GM12878 (cell line): ENCODE data around the gene MAK. TPM values are rescaled to one million over a fixed set of nuclear protein-coding genes. Genes with fewer than 3 reads are reported as not detected.

ENCODE experiments used
- ATAC-seq: fragments of 200-7000 bp; cut with Tn5 transposase; 3 replicates; pipeline ENCODE4 v1.9.1; 2020; ENCODE audit warnings: mild to moderate bottlenecking, moderate library complexity
- BruUV-seq: library from RNA; stranded (reverse); fragments of 400-500 nt; replicated peaks from 2 replicates; lab custom pipeline; 2021; lab: Mats Ljungman, UMichigan
- CTCF ChIA-PET: fragments of 300-600 bp; sonication (Branson Sonifier 250); formaldehyde crosslinking; extraction: SDS; loops from one replicate; lab custom pipeline; 2021; ENCODE audit warnings: inconsistent platforms; lab: Yijun Ruan, JAX
- POLR2A ChIA-PET: fragments of 350-600 bp; formaldehyde crosslinking; extraction: SDS; loops from one replicate; lab custom pipeline; 2021; ENCODE audit warnings: inconsistent platforms; lab: Charles Lee
- RAD21 ChIA-PET: fragments of 300-600 bp; sonication (Branson Sonifier 250); formaldehyde crosslinking; loops from one replicate; lab custom pipeline; 2023; ENCODE audit warnings: antibody characterized with exemption; ENCODE audit not compliant: unreplicated experiment; lab: Charles Lee
- SMC1A ChIA-PET: fragments of 300-600 bp; sonication (Branson Sonifier 250); formaldehyde crosslinking; loops from one replicate; lab custom pipeline; 2023; ENCODE audit not compliant: unreplicated experiment, uncharacterized antibody; lab: Charles Lee
- DNase-seq: peaks from one replicate; pipeline ENCODE4 v3.0.0-alpha.2; 2011; ENCODE audit warnings: low read depth, low spot score
- FAIRE-seq: peaks from 3 replicates; lab custom pipeline; 2011; peaks lifted over from hg19 to GRCh38; lab: Jason Lieb, UNC
- H2AFZ ChIP-seq: 2 replicates; pipeline ENCODE4 v1.6.0; 2011; ENCODE audit warnings: low read depth, low read length, control low read depth; ENCODE audit not compliant: control insufficient read depth
- H3K27ac ChIP-seq: 2 replicates; pipeline ENCODE4 v1.5.1; 2011; ENCODE audit warnings: control low read depth; ENCODE audit not compliant: control insufficient read depth, insufficient read depth
- H3K27me3 ChIP-seq, 2 experiments: replicated peaks in 1 of 2; 2 replicates each; pipeline versions ENCODE4 v1.6.0 to v1.6.1; 2011; ENCODE audit warnings: low read length in 1 of 2; ENCODE audit not compliant: control insufficient read depth in 2 of 2, insufficient read depth in 2 of 2
- H3K36me3 ChIP-seq, 2 experiments: 2 replicates each; pipeline ENCODE4 v1.5.1; 2011; ENCODE audit warnings: low read length in 1 of 2; ENCODE audit not compliant: control insufficient read depth in 2 of 2, insufficient read depth in 2 of 2
- H3K4me1 ChIP-seq: 2 replicates; pipeline ENCODE4 v1.6.1; 2011; ENCODE audit warnings: mild to moderate bottlenecking, low read length, moderate library complexity, mixed read lengths; ENCODE audit not compliant: control insufficient read depth, insufficient read depth
- H3K4me2 ChIP-seq: 2 replicates; pipeline ENCODE4 v1.6.0; 2011; ENCODE audit warnings: control low read depth; ENCODE audit not compliant: control insufficient read depth, insufficient read depth
- H3K4me3 ChIP-seq: fragments of 200-600 bp; sonication (generic); 2 replicates; pipeline ENCODE4 v1.5.1; 2016
- H3K79me2 ChIP-seq: 2 replicates; pipeline ENCODE4 v1.6.0; 2011; ENCODE audit warnings: low read length; ENCODE audit not compliant: control insufficient read depth, insufficient read depth
- H3K9ac ChIP-seq: 2 replicates; pipeline ENCODE4 v1.8.0; 2011; ENCODE audit warnings: low read length, control low read depth, mixed read lengths; ENCODE audit not compliant: control insufficient read depth, insufficient read depth
- H3K9me3 ChIP-seq: replicated peaks from 3 replicates; pipeline ENCODE4 v1.5.1; 2011; ENCODE audit warnings: mild to moderate bottlenecking, low read length; ENCODE audit not compliant: control insufficient read depth, insufficient read depth
- H4K20me1 ChIP-seq: 2 replicates; pipeline ENCODE4 v1.6.0; 2011; ENCODE audit not compliant: control insufficient read depth, insufficient read depth
- CBX3 ChIP-seq: fragments of 200-600 bp; sonication (generic); IDR thresholded peaks from 2 replicates; pipeline ENCODE4 v1.6.1; 2016; ENCODE audit warnings: low read depth, borderline replicate concordance
- CEBPB ChIP-seq, 2 experiments: fragments of 150-350 bp in 1 of 2; IDR thresholded peaks; 2 replicates each; pipeline ENCODE4 v1.6.1; 2012 to 2014; ENCODE audit warnings: low read depth in 2 of 2, low read length in 2 of 2, borderline replicate concordance in 1 of 2, inconsistent platforms in 1 of 2
- CHD1 ChIP-seq: IDR thresholded peaks from 2 replicates; pipeline ENCODE4 v1.6.1; 2012; ENCODE audit warnings: low read depth, low read length, improper control_type of control experiment
- CTCF ChIP-seq, 3 experiments: IDR thresholded peaks in 2 of 3; conservative IDR thresholded peaks in 1 of 3; 2 replicates each; pipeline ENCODE4 v1.5.1; 2011; ENCODE audit warnings: low read depth in 3 of 3, low read length in 3 of 3, mild to moderate bottlenecking in 3 of 3, control low read depth in 2 of 3, moderate library complexity in 2 of 3, inconsistent platforms in 1 of 3, mixed read lengths in 1 of 3; ENCODE audit not compliant: control insufficient read depth in 2 of 3, insufficient read depth in 1 of 3; ENCODE audit errors: extremely low read depth in 1 of 3
- MAX ChIP-seq: IDR thresholded peaks from 2 replicates; pipeline ENCODE4 v1.6.1; 2012; ENCODE audit warnings: low read depth, low read length, improper control_type of control experiment
- MEF2B ChIP-seq: fragments of 450-650 bp; IDR thresholded peaks from 2 replicates; pipeline ENCODE4 v1.6.1; 2018; ENCODE audit warnings: mild to moderate bottlenecking, moderate library complexity; ENCODE audit not compliant: partially characterized antibody, poor library complexity, severe bottlenecking
- ZBTB40 ChIP-seq: fragments of 450-650 bp; IDR thresholded peaks from 2 replicates; pipeline ENCODE4 v1.6.1; 2016; ENCODE audit warnings: mild to moderate bottlenecking, moderate library complexity, borderline replicate concordance
- WGBS: methylation state at CpG from one replicate; pipeline ENCODE4 v1.1.6; 2016; ENCODE audit warnings: low lambda C conversion rate; ENCODE audit not compliant: insufficient replicate concordance, insufficient coverage; ENCODE audit errors: missing lambda C conversion rate; 5-methylcytosine and 5-hydroxymethylcytosine counted together
- in situ Hi-C: fragments of 300-500 bp; cut with MboI; formaldehyde crosslinking; loops from 9 replicates; pipeline ENCODE4 v1.14.3; 2018; ENCODE audit warnings: mixed read lengths
- intact Hi-C: fragments of 100-400 bp; cut with micrococcal nuclease; formaldehyde crosslinking; loops from one replicate; pipeline ENCODE4 v1.14.2; 2022; ENCODE audit not compliant: unreplicated experiment
- polyA plus RNA-seq, 11 experiments: library from polyadenylated mRNA; depleted of rRNA in 4 of 11; unstranded in 6 of 11; stranded (reverse) in 5 of 11; fragments of >200 nt; fragmentation: Nextera tagmentation in 4 of 11; fragmentation: Illumina TruSeq in 1 of 11; extraction: Ambion mirVana in 4 of 11; extraction: Trizol in 1 of 11; gene quantifications; 1 replicate in 1 of 11; 2 replicates in 10 of 11; pipeline versions ENCODE4 v1.2.1 to v1.2.3, GENCODE V29; 2011 to 2016; ENCODE audit warnings: inconsistent platforms in 2 of 11, missing spikeins in 2 of 11, low read depth in 1 of 11
- total RNA-seq, 4 experiments: library from RNA; depleted of rRNA in 3 of 4; stranded (reverse); fragments of >200 nt in 3 of 4; fragmentation: Illumina TruSeq in 1 of 4; extraction: Trizol in 1 of 4; gene quantifications; 2 replicates each; pipeline versions ENCODE4 v1.2.1 to v1.2.3, GENCODE V29; 2013 to 2021

Gene MAK
- total and polyA plus RNA-seq, 10 of the 15 experiments (the other 5 are each of a cell fraction or from before 2014, with no cell fraction given): 0.01 to 0.90 (median 0.13) TPM; not detected in 1

- 40% methylated on average over 1 of the region's 1 CpG for WGBS
- BruUV-seq: no TSS peak
- intact Hi-C loops (no loop called here), in situ Hi-C loops (no loop called here)
- CTCF ChIA-PET: no interaction called here
- H3K27me3 ChIP-seq: peaks cover 0 to 2% of the 10 kb centered on the region in 2 experiments; a peak in 3 of 4 replicates
- H2AFZ ChIP-seq: no peak overlapping the region
- H3K4me1 ChIP-seq: no peaks in the 10 kb centered on the region
- RAD21 ChIA-PET: no interaction called here
- H3K36me3 ChIP-seq: no peaks in the 10 kb centered on the region
- H3K9ac ChIP-seq: no peak overlapping the region
- no peak for ATAC-seq
- H4K20me1 ChIP-seq: no peaks in the 10 kb centered on the region
- H3K4me3 ChIP-seq: no peak overlapping the region
- H3K27ac ChIP-seq: no peak overlapping the region
- SMC1A ChIA-PET: interaction anchor here (1.3 kb wide), 1 partner anchor 11 kb away, joined by 3 read pairs; no protein-coding TSS in a partner anchor
- no peaks in the 10 kb centered on the region; the same call in 2 of the 3 replicates for H3K9me3 ChIP-seq
- no peak for FAIRE-seq
- no peaks in the 10 kb centered on the region for H3K79me2 ChIP-seq
- no peak for DNase-seq
- H3K4me2 ChIP-seq: no peak overlapping the region
- no peak for TF ChIP-seq CTCF (IDR thresholded peaks at IDR 0.05 in 2 of 3, conservative IDR thresholded peaks at IDR 0.05 in 1 of 3; ENCODE audit: control insufficient read depth in 2 of 3, extremely low read depth in 1 of 3, insufficient read depth in 1 of 3, low read depth in 3 of 3, low read length in 3 of 3)
- no peak for TF ChIP-seq MAX
- TF ChIP-seq MEF2B: no peak
- TF ChIP-seq ZBTB40: no peak
- TF ChIP-seq CEBPB (IDR thresholded peaks at IDR 0.05; ENCODE audit: borderline replicate concordance in 1 of 2, low read depth in 2 of 2, low read length in 2 of 2): no peak
- TF ChIP-seq CBX3: no peak
- TF ChIP-seq CHD1: no peak
- POLR2A ChIA-PET: no interaction called here
Measured at GRCh38 chr6:10877871-10878270, 39.5 kb upstream of the MAK start.
